Muscle layer of colon (tissue), 2 donors: Measurements from ENCODE around the gene FILIP1.

Experiments
- H3K27ac ChIP-seq: one replicate; pipeline ENCODE4 v1.7.0; 2013; ENCODE audit warnings: low read depth, mild to moderate bottlenecking, low read length, moderate library complexity
- H3K27me3 ChIP-seq, 2 donors: one replicate each; pipeline ENCODE4 v1.7.0; 2013; ENCODE audit warnings: low read length in 2 of 2, mild to moderate bottlenecking in 2 of 2; ENCODE audit not compliant: insufficient read depth in 2 of 2, control insufficient read depth in 1 of 2
- H3K36me3 ChIP-seq: one replicate; pipeline ENCODE4 v1.7.0; 2013; ENCODE audit warnings: mild to moderate bottlenecking, low read length; ENCODE audit not compliant: insufficient read depth
- H3K4me1 ChIP-seq: one replicate; pipeline ENCODE4 v1.7.0; 2013; ENCODE audit warnings: mild to moderate bottlenecking, low read length; ENCODE audit not compliant: insufficient read depth
- H3K4me3 ChIP-seq, 2 donors: one replicate each; pipeline ENCODE4 v1.7.0; 2013; ENCODE audit warnings: low read length in 2 of 2, low read depth in 1 of 2, mild to moderate bottlenecking in 1 of 2, moderate library complexity in 1 of 2
- H3K9ac ChIP-seq: one replicate; pipeline ENCODE4 v1.7.0; 2013; ENCODE audit warnings: low read length
- H3K9me3 ChIP-seq: one replicate; pipeline ENCODE4 v1.7.0; 2013; ENCODE audit warnings: mild to moderate bottlenecking, low read length
- donor health status: abdominal sarcoma.
- donor health status: Adenocarcinoma of cecum.

FILIP1 gene

DNA sequence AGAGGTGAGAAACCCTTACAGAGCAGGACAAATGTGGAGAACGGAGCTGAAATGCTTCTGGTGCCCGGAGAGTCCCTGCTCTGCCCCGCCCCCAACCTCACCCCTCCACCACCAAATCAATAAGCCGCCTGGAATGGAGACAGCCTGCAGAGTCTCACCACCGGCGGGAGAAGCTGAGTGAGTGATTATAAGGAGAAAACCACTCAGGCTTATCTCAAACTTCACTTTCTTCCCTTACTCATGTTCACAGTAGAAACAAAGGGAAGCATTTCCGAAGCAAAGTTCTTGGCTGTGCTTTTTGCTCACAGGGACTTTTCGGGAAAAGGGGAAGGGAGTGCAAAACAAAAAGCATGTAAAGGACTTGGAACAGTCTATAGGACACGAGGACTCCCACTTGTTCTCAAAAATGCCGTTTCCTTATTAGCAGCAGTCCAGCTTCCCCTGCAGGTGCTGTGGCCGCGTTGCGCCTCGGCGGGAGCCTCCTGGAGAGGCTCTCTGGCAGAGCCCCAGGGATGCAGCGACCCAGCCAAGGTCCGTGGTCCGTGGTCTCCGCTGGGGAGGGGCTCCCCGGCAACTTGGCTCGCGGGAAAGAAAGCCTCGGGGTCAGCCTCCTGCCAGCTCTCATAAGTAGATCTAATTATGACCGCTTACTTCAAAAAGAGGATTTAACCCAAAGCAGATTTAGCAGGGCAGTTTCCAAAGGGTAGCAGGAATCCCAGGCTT is 144.2 kb downstream of the FILIP1 start:
- Histone ChIP-seq H3K9me3 (no peaks in the 10 kb centered on the region), H3K27ac (peak overlapping the region; percentile 66), H3K9ac (peak overlapping the region; percentile 35), H3K27me3 (no peaks in the 10 kb centered on the region), H3K36me3 (peaks cover 4% of the 10 kb centered on the region), H3K4me3 (peak overlapping the region; percentile 40 to 59), H3K4me1 (peaks cover 28% of the 10 kb centered on the region)

DNA sequence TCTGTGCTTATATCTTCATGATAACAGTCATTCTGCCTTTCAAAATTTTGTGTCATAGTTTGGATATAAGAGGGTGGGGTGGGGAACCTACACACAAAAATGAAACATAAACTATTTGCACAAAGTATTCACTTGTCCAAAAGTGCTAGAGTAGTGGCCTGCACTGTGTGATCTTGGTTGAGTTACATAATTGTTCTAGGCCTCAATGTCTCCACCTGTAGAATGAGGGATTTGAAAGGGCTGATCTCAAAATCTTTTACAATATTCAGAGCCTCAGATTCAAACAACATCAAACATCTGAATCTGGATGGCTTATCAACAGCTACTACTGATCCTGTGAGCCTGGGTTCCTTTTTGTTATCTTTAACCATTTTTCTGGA is 144.7 kb downstream of the FILIP1 start:
- H3K9me3 ChIP-seq = no peaks in the 10 kb centered on the region
- peak overlapping the region; percentile 40 to 59 for H3K4me3 ChIP-seq
- peaks cover 28% of the 10 kb centered on the region for H3K4me1 ChIP-seq
- H3K27ac ChIP-seq = peak overlapping the region; percentile 66
- H3K36me3 ChIP-seq = peaks cover 8% of the 10 kb centered on the region
- H3K9ac ChIP-seq = peak overlapping the region; percentile 35
- H3K27me3 ChIP-seq = no peaks in the 10 kb centered on the region

DNA sequence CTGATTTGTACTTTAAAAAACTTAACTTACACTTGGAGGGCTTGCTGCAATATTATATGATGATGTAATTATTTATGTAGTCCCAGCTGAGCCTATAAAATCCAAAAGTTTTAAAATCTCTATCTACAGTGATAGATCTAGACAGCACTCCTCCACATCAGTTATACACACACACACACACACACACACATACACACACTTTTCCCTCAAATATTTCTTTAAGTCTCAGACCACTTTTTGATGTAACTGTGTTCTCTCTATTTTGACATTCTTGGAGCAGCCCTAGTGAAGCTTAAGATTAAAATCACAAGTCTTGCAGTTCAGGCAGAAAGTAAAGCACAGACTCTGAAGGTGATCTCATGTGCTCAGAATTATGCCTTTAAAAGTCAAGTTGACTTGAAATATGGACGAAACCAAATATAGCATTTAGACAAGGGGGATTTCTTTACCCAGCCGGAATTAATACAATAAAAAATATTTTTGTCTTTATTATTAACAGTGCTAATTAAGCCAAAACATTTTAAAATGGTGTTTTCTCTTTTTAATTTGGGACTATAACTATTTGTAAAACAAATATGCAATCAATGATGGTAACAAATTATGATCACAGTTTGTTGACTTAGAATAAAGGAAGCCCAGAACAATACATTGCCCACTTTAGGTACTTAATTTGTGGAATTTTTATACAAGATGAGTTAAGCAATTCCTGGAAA is 145.5 kb downstream of the FILIP1 start:
- H3K36me3 ChIP-seq = peaks cover 10% of the 10 kb centered on the region
- peaks cover 28% of the 10 kb centered on the region for H3K4me1 ChIP-seq
- H3K9ac ChIP-seq = no peak overlapping the region
- H3K27me3 ChIP-seq = no peaks in the 10 kb centered on the region
- peak overlapping the region; percentile 66 for H3K27ac ChIP-seq
- H3K9me3 ChIP-seq = no peaks in the 10 kb centered on the region
- no peak overlapping the region for H3K4me3 ChIP-seq

DNA sequence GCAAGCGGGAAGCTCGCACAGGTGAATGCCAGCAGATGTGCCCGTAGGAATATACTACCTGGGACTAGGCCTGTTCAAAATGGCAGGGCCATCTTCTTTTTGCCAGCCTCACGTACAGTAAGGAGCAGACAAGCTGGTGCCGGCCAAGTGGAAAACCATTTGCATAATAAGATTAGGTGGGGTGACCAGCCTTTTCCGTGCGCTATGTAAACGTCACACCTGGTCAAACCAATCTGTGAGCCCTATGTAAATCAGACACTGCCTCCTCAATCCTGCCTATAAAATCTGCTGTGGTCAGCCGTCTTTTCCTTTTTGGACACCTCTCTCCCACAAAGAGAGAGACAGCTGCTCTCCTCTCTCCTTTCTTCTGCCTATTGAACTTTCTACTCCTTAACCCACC is 148.2 kb downstream of the FILIP1 start:
- peaks cover 12% of the 10 kb centered on the region for H3K36me3 ChIP-seq
- H3K27me3 ChIP-seq = no peaks in the 10 kb centered on the region
- H3K27ac ChIP-seq = no peak overlapping the region
- H3K4me1 ChIP-seq = peaks cover 28% of the 10 kb centered on the region
- no peak overlapping the region for H3K4me3 ChIP-seq
- H3K9ac ChIP-seq = no peak overlapping the region
- no peaks in the 10 kb centered on the region for H3K9me3 ChIP-seq

DNA sequence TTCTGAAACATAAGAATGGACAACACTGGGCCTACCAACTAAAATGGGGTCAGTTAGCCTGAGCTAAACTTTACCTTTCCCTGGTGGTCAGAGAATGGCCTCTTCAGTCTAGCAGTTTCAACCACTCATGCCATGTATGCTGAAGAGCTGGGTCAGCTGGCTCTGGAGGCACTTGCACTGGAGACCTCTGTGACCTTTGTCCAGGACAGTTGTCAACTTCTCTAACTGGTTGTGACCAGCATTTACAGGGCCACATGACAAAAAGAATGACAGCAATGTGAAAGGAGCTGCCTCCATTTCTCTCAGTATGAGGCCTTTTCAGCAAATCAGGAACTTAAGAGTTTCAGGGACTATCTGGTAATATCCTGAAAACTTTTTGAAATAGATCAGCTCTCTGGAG is 149.1 kb downstream of the FILIP1 start:
- H3K4me3 ChIP-seq = no peak overlapping the region
- H3K9ac ChIP-seq = no peak overlapping the region
- H3K27ac ChIP-seq = no peak overlapping the region
- peaks cover 26% of the 10 kb centered on the region for H3K4me1 ChIP-seq
- peaks cover 12% of the 10 kb centered on the region for H3K36me3 ChIP-seq
- H3K9me3 ChIP-seq = no peaks in the 10 kb centered on the region
- no peaks in the 10 kb centered on the region for H3K27me3 ChIP-seq

DNA sequence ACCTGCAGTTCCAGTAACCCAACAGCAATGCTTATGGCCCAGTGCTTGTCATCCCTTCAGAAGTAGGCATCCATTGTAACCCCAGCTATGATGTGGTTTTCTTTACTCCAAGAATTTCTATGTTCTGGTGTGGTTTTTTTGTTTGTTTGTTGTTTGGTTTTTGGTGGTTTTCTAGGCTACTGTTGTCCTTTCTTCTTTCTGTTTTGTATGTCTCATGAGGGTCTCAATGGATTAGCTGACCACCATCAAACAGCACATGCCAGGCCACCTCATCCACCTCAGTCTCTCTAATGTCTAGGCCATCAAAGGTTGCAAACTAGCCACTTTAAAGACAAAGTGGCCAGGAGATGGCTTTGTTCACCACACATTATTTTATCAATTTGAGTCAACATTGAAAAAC is 149.6 kb downstream of the FILIP1 start:
- H3K27me3 ChIP-seq = no peaks in the 10 kb centered on the region
- no peak overlapping the region for H3K27ac ChIP-seq
- peaks cover 22% of the 10 kb centered on the region for H3K4me1 ChIP-seq
- no peaks in the 10 kb centered on the region for H3K9me3 ChIP-seq
- H3K9ac ChIP-seq = no peak overlapping the region
- H3K36me3 ChIP-seq = peaks cover 12% of the 10 kb centered on the region
- H3K4me3 ChIP-seq = no peak overlapping the region

DNA sequence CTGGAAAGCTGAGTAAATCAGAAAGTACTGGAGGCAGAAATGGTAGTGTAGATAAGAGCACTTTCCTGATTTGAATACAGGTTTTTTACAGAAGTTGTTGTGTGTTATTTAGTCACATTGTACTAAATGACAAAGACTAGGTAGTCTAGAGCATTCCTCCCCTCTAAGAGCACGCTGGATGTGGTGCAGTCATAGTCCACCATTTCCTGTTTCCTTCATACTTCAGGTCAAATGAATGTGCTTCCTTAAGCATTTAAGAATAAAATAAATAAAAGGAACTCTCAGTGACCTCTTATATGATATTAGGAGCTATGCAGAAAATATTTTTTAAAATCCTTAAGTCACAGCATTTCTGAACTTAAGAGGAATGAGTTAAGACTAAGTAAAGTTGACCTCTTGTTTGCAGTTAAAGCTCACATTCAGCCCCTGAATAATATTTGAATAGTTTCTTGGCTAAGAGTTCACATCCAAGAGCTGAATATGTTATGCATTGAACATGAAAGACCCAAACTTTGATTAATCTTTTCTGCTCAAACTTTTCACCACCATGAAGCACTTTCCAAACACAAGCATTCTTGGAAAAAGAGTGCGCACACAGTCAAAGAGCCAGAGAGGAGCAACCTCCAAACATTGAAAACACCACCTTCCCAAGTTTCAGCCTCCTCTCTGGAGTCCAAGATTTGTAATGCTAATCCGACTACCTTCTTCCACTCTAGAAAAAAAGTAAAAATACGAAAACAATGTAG is 155.6 kb downstream of the FILIP1 start:
- H3K4me1 ChIP-seq = peaks cover 15% of the 10 kb centered on the region
- H3K27me3 ChIP-seq = no peaks in the 10 kb centered on the region
- H3K9me3 ChIP-seq = no peaks in the 10 kb centered on the region
- H3K9ac ChIP-seq = no peak overlapping the region
- H3K36me3 ChIP-seq = peaks cover 1% of the 10 kb centered on the region
- H3K4me3 ChIP-seq = no peak overlapping the region
- H3K27ac ChIP-seq = no peak overlapping the region

DNA sequence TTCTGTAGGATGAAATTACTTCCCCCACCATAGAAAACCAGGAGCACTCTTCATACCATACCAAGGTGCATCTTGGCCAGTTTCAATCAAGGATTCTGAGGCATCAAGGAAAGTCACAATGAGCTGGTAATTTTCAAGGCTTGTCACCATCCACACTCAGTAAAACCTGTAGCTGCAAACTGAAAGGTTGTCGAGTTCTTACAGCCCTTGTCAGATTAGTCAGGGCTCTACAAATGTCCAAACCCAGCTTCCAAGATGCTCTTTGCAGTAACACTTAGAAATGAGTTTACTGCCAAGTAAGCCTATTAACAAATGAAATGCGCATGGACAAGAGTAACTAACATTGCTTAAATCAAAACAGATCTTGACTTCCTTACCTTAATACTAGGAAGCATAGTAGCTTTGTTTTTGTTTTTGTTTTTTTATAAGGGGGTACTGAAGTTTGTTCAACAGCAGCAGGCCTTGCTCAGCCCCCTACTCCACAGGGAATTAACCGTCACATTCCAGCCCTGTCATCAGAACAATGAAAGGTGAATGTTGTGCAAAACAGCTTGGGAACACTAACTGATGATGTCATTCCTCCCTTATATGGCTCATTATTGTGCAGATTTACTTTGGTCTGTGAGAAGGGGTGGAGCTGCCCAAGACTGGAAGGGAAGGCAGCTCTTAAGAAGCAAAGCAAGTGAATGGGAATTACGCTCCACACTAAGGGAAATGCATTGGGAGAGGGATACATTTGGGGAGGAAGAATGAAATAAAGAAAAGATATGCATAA is 159.1 kb downstream of the FILIP1 start:
- no peaks in the 10 kb centered on the region for H3K36me3 ChIP-seq
- no peak overlapping the region for H3K9ac ChIP-seq
- H3K27me3 ChIP-seq = no peaks in the 10 kb centered on the region
- H3K9me3 ChIP-seq = no peaks in the 10 kb centered on the region
- peaks cover 15% of the 10 kb centered on the region for H3K4me1 ChIP-seq
- H3K4me3 ChIP-seq = no peak overlapping the region
- H3K27ac ChIP-seq = no peak overlapping the region

DNA sequence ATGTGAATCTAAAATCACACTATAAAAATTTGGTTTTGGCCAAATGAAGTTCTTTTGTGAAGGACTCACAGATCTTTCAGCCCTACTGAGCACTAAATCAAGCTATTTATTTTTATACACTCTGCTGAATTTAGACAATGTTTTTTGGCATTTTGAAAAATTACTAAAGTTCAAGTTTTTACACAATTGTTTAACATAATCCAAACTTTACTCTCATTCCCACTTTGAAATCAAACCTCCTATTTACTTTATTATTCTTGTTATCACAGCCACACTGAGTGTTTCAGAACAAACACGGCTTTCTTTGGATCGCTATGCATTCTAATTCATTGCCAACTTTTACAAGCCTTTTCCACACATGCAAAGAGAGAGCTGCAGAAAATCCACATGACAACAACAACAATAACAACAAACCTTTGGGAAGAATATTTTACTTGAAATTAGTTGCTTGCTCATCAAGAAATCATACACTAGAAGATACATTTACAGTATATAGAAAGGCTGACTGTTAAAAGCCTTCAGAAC is 159.9 kb downstream of the FILIP1 start:
- Histone ChIP-seq H3K4me1 (peaks cover 15% of the 10 kb centered on the region), H3K9ac (no peak overlapping the region), H3K36me3 (no peaks in the 10 kb centered on the region), H3K27ac (no peak overlapping the region), H3K4me3 (no peak overlapping the region), H3K9me3 (no peaks in the 10 kb centered on the region), H3K27me3 (no peaks in the 10 kb centered on the region)

DNA sequence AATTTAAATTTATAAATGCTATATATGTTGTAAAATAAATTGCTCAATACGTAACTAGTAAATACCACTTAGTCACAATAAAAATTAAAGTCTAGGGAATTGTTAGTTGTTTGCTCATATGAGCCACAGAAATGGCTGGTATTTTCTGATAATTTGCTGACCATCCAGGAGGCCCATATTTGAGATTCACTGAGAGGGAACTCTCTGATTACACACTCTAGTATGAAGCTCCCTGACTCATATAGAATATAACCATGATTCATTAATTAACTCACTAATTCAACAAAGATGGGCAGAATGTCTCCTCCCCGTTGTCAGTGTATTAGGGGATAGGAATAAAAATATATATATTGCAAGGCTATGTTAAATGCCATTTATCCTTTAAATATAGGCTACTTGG is 162.4 kb downstream of the FILIP1 start:
- no peak overlapping the region for H3K4me3 ChIP-seq
- H3K4me1 ChIP-seq = peaks cover 15% of the 10 kb centered on the region
- no peaks in the 10 kb centered on the region for H3K36me3 ChIP-seq
- H3K9me3 ChIP-seq = no peaks in the 10 kb centered on the region
- H3K9ac ChIP-seq = no peak overlapping the region
- no peak overlapping the region for H3K27ac ChIP-seq
- H3K27me3 ChIP-seq = no peaks in the 10 kb centered on the region

DNA sequence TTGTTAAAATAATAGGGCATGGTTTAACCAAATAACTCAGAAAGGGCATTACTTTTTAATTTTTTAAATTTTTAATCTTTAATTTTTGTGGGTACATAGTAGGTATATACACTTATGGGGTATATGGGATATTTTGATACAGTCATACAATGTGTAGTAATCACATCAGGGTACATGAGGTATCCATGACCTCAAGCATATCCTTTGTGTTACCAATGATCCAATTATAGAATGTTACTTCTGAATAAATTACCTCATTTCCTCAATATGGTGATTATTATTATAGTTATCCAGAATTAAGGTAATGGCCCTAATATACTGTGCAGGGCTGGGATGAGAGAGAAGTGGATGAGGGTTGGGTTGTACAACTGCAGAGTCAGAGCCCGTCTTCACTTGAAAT is 163.9 kb downstream of the FILIP1 start:
- Histone ChIP-seq H3K9ac (no peak overlapping the region), H3K9me3 (no peaks in the 10 kb centered on the region), H3K27ac (no peak overlapping the region), H3K27me3 (no peaks in the 10 kb centered on the region), H3K4me1 (peaks cover 1% of the 10 kb centered on the region), H3K4me3 (no peak overlapping the region), H3K36me3 (no peaks in the 10 kb centered on the region)
